ENCODE measurements around the gene GIPC1. TPM values are rescaled to one million over a fixed set of nuclear protein-coding genes. Genes with fewer than 3 reads are reported as not detected.

Gene GIPC1
- total RNA-seq, 1 donor from 2014 or later, result 327 TPM

- FAIRE-seq, result no peak
- Histone ChIP-seq H3K27me3 (ENCODE audit: control insufficient read depth, insufficient read depth, low read length) (no peaks in the 10 kb centered on the region), H3K4me3 (ENCODE audit: low read depth, low read length) (no peak overlapping the region), H3K36me3 (ENCODE audit: control insufficient read depth, insufficient read depth, low read length) (peaks cover 34% of the 10 kb centered on the region)
- peak; percentile 78 for TF ChIP-seq CTCF (IDR thresholded peaks at IDR 0.05; ENCODE audit: insufficient read depth, low read length, severe bottlenecking)
- no peak for DNase-seq (ENCODE audit: low read depth)
Observed at GRCh38 chr19:14479975-14480699, 15.8 kb downstream of the GIPC1 start.

GRCh38 chr19:14479309-14479974 lies 16.5 kb downstream of the GIPC1 start:
- no peak for TF ChIP-seq CTCF (IDR thresholded peaks at IDR 0.05; ENCODE audit: insufficient read depth, low read length, severe bottlenecking)
- FAIRE-seq (no peak), DNase-seq (ENCODE audit: low read depth) (no peak)
- Histone ChIP-seq H3K4me3 (ENCODE audit: low read depth, low read length) (no peak overlapping the region), H3K27me3 (ENCODE audit: control insufficient read depth, insufficient read depth, low read length) (no peaks in the 10 kb centered on the region), H3K36me3 (ENCODE audit: control insufficient read depth, insufficient read depth, low read length) (peaks cover 34% of the 10 kb centered on the region)

- no peak for DNase-seq (ENCODE audit: low read depth)
- H3K36me3 ChIP-seq (ENCODE audit: control insufficient read depth, insufficient read depth, low read length), result peaks cover 32% of the 10 kb centered on the region
- TF ChIP-seq CTCF (IDR thresholded peaks at IDR 0.05; ENCODE audit: insufficient read depth, low read length, severe bottlenecking), result no peak
- H3K27me3 ChIP-seq (ENCODE audit: control insufficient read depth, insufficient read depth, low read length), result peaks cover 1% of the 10 kb centered on the region
- no peak for FAIRE-seq
- H3K4me3 ChIP-seq (ENCODE audit: low read depth, low read length), result no peak overlapping the region
Observed at GRCh38 chr19:14478113-14478545, 17.8 kb downstream of the GIPC1 start.

DNA sequence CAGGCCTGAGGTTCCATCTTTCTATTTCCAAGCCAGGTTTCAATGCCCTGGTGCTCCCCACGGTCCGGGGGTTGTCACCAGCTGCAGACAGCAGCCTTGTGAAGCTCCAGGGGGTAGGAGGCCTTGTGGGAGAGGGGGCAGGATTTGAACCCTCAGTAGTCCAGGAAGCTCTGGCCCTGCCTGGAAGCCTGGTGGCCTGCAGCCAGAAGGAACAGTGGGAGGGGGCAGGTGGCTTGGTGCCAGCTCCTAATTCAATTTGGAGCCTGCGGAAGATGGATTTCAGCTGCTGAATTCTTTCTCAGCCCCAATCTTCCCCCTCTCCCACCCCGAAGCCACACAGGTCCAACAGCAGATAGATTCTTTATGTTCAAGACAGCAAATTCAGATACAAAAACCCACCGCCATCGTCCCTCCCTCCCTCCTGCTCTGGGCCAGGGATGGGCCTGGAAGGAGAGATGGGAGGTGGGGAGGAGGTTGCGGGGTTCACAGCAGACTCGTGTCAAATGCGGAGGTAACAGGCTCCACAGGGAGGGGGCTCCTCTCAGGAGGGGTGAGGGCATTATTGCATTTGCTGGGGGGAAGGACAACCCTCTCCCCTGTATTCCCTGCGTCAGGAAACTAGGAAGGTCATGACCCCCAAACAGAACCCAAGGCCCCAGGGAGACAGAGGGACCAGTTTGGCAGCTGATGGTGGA lies 18.4 kb downstream of the GIPC1 start:
- DNase-seq (ENCODE audit: low read depth) (no peak), FAIRE-seq (no peak)
- Histone ChIP-seq H3K36me3 (ENCODE audit: control insufficient read depth, insufficient read depth, low read length) (peaks cover 32% of the 10 kb centered on the region), H3K27me3 (ENCODE audit: control insufficient read depth, insufficient read depth, low read length) (peaks cover 1% of the 10 kb centered on the region), H3K4me3 (ENCODE audit: low read depth, low read length) (no peak overlapping the region)
- TF ChIP-seq CTCF (IDR thresholded peaks at IDR 0.05; ENCODE audit: insufficient read depth, low read length, severe bottlenecking), result no peak

- peak; percentile 76 for DNase-seq (ENCODE audit: low read depth)
- TF ChIP-seq CTCF (IDR thresholded peaks at IDR 0.05; ENCODE audit: insufficient read depth, low read length, severe bottlenecking), result no peak
- H3K27me3 ChIP-seq (ENCODE audit: control insufficient read depth, insufficient read depth, low read length), result peaks cover 1% of the 10 kb centered on the region
- H3K36me3 ChIP-seq (ENCODE audit: control insufficient read depth, insufficient read depth, low read length), result peaks cover 25% of the 10 kb centered on the region
- FAIRE-seq, result peak; percentile 60
- H3K4me3 ChIP-seq (ENCODE audit: low read depth, low read length), result no peak overlapping the region
Observed at GRCh38 chr19:14476673-14477401, 19.1 kb downstream of the GIPC1 start.

All from bronchial epithelial cell (primary cell).